ENCODE results near the gene CLEC4F.

Gene CLEC4F

GRCh38 chr2:70820499-70820898 lies at the start of gene CLEC4F:
TSS of gene CLEC4F (minus strand) at chr2:70820599. CDS start at chr2:70820523, 76 bp downstream.
- no peak within 1 kb of the TSS for H3K4me3 ChIP-seq (ENCODE audit: low read length)
- no peak for TF ChIP-seq ZNF274 (IDR thresholded peaks at IDR 0.05; ENCODE audit: low read depth, low read length)

GRCh38 chr2:70868970-70869369 lies 48.6 kb upstream of the CLEC4F start:
- no peak for TF ChIP-seq ZNF274 (IDR thresholded peaks at IDR 0.05; ENCODE audit: low read depth, low read length)
- no peak overlapping the region for H3K4me3 ChIP-seq (ENCODE audit: low read length)

DNA sequence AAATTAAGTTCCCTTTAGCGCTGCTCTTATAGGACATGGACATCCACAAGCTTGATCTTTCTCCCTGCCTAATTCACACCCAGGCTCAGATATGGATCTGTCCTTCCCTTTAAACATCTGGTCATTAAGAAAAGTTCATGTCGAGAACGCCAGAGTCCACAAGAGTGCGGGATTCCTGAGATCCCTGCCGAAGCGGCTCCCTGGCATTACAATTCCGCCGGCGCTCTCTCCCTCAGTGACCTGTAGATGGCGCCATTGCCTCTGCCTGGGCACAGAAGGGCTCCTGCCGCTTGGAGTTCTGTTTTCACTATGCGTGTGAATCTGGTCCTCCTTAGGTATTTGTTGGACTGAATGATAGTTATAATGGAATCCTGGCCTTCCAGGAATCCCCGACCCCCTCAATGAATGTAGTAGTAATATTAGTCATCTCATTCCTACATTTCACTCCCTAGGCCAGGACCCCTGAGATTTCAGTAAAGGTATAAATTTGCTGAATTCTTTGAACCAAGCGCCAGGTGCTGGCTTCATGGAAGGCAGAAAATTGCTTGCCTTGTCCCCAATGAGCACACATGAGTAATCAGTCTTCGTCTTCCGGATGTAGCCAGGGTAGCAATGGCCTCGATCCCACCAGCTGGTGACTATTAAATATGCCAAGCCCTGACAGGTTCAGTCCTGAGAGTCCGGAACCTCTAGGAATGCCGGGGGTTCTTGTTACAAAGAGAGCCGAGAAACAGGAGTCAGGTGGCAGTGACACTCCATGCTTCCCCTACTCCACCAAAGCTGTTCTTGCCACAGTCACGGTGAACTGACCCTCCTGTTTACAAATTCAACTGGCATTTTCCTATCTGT lies 41.6 kb upstream of the CLEC4F start:
- TF ChIP-seq ZNF274 (IDR thresholded peaks at IDR 0.05; ENCODE audit: low read depth, low read length): no peak
- no peak overlapping the region for H3K4me3 ChIP-seq (ENCODE audit: low read length)

DNA sequence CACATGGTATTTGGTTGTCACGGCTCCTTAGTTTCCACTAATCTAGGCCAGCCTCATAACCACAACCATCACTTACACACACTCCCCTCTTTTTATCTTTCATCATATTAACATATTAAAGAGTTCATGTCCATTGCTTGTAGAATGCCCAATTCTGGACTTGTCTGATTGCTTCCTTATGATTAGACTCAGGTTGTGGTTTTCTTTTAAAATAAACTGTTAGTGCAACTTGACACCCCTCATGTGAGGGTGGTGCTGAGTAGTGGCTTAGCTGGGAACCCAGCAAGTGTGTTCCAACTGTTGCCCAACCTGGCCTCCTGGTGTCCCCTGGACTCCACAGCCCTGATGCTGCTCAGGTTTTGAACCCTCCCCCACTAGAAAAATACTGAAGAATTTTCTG lies 35.3 kb upstream of the CLEC4F start:
- no peak overlapping the region for H3K4me3 ChIP-seq (ENCODE audit: low read length)
- no peak for TF ChIP-seq ZNF274 (IDR thresholded peaks at IDR 0.05; ENCODE audit: low read depth, low read length)

GRCh38 chr2:70854411-70854810 lies 34.0 kb upstream of the CLEC4F start:
- TF ChIP-seq ZNF274 (IDR thresholded peaks at IDR 0.05; ENCODE audit: low read depth, low read length): no peak
- H3K4me3 ChIP-seq (ENCODE audit: low read length): no peak overlapping the region

DNA sequence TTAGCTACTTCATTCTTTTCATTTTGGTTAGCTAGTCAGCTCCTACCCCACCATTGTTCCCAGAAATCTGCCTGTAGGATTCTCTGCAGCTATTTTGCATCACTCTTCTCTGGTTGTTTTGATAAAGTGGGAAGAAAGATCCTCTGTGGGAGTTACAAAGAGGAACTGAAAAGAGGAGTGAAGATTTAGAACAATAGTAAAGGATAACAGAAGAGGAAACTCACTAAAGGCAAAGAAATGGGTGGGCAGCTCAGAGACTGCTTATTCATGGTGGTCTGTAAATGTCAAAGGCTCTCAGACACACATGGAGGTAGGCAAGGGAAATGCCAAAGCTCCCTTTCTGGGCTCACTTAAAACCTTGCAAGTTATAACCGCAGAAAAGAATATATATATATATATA lies 32.4 kb upstream of the CLEC4F start:
- H3K4me3 ChIP-seq (ENCODE audit: low read length): no peak overlapping the region
- no peak for TF ChIP-seq ZNF274 (IDR thresholded peaks at IDR 0.05; ENCODE audit: low read depth, low read length)

GRCh38 chr2:70851704-70852103 lies 31.3 kb upstream of the CLEC4F start:
- H3K4me3 ChIP-seq (ENCODE audit: low read length): no peak overlapping the region

GRCh38 chr2:70850925-70851324 lies 30.5 kb upstream of the CLEC4F start:
- H3K4me3 ChIP-seq (ENCODE audit: low read length): no peak overlapping the region
- no peak for TF ChIP-seq ZNF274 (IDR thresholded peaks at IDR 0.05; ENCODE audit: low read depth, low read length)

More at GRCh38 chr2:70851704-70852103, 31.3 kb upstream of the CLEC4F start:
- TF ChIP-seq ZNF274 (IDR thresholded peaks at IDR 0.05; ENCODE audit: low read depth, low read length): no peak

DNA sequence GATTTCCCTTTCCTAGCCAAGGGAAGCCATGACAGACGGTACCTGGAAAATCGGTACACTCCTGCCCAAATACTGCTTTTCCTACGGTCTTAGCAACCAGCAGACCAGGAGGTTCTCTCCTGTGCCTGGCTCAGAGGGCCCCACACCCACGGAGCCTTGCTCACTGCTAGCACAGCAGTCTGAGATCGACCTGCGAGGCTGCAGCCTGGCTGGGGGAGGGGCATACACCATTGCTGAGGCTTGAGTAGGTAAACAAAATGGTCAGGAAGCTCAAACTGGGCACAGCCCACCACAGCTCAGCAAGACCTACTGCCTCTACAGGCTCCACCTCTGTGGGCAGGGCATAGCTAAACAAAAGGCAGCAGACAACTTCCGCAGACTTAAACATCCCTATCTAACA lies 22.0 kb upstream of the CLEC4F start:
- TF ChIP-seq ZNF274 (IDR thresholded peaks at IDR 0.05; ENCODE audit: low read depth, low read length): no peak
- no peak overlapping the region for H3K4me3 ChIP-seq (ENCODE audit: low read length)

GRCh38 chr2:70837980-70838925 lies 17.9 kb upstream of the CLEC4F start:
- TF ChIP-seq ZNF274 (IDR thresholded peaks at IDR 0.05; ENCODE audit: low read depth, low read length): no peak
- no peak overlapping the region for H3K4me3 ChIP-seq (ENCODE audit: low read length)

GRCh38 chr2:70835643-70836042 lies 15.2 kb upstream of the CLEC4F start, which contains the start of gene CD207:
TSS of gene CD207 (minus strand) at chr2:70835816. CDS start at chr2:70835776, 40 bp downstream.
- no peak within 1 kb of the TSS for H3K4me3 ChIP-seq (ENCODE audit: low read length)
- TF ChIP-seq ZNF274 (IDR thresholded peaks at IDR 0.05; ENCODE audit: low read depth, low read length): no peak

DNA sequence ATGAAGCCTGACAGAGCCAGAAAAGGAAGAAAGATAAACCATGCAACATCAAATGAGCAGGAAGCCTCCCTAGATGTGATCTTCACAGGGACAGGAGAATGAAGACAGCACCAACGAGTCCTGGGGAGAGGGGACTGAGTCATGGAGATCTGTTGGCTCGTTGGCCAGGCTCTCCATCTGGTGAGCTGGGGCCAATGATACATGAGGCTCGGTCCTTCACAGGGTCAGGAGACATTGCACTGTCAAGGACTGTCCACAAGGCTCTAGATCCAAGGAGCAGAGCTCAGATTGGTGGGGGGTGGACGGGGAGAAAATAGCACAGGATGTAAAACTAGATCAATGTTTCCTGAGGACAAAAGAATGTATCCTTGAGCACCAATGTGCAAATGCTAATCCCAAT lies 14.5 kb upstream of the CLEC4F start:
- TF ChIP-seq ZNF274 (IDR thresholded peaks at IDR 0.05; ENCODE audit: low read depth, low read length): no peak
- H3K4me3 ChIP-seq (ENCODE audit: low read length): no peak overlapping the region

- no peak for TF ChIP-seq ZNF274 (IDR thresholded peaks at IDR 0.05; ENCODE audit: low read depth, low read length)
- no peak overlapping the region for H3K4me3 ChIP-seq (ENCODE audit: low read length)
Measured at GRCh38 chr2:70834106-70834505, 13.7 kb upstream of the CLEC4F start.

- H3K4me3 ChIP-seq (ENCODE audit: low read length): no peak overlapping the region
- TF ChIP-seq ZNF274 (IDR thresholded peaks at IDR 0.05; ENCODE audit: low read depth, low read length): no peak
Measured at GRCh38 chr2:70833246-70833645, 12.8 kb upstream of the CLEC4F start.

Data from GM08714 (cell line).